Measurements from ENCODE around the gene NR2F1-AS1. TPM values are rescaled to one million over a fixed set of nuclear protein-coding genes. Genes with fewer than 3 reads are reported as not detected.

Gene NR2F1-AS1
- total RNA-seq, 2 experiments from 2014 or later = not detected

DNA sequence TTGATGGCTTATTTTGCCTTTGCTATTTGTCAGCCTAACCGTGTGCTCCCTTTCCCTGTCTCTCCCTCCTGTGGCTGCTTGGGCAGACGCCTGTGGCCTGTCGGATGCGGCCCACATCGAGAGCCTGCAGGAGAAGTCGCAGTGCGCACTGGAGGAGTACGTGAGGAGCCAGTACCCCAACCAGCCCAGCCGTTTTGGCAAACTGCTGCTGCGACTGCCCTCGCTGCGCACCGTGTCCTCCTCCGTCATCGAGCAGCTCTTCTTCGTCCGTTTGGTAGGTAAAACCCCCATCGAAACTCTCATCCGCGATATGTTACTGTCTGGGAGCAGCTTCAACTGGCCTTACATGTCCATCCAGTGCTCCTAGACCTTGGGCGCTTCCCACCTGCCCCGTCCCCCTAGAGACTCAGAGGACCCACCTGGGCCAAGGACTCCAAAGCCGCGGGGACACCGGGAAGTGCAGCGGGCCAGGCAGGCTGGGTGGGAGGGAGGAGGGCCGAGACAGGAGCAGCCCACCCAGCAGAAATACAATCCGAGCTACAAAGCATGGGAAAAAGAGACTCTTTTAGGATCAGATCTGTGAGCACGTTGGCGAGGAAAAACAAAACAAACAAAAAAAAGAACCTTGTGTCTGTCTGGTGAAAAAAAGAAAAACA is 12.6 kb upstream of the NR2F1-AS1 start:
- peaks cover 8% of the 10 kb centered on the region for H3K36me3 Mint-ChIP-seq (ENCODE audit: low read depth)
- H3K27ac Mint-ChIP-seq = no peak overlapping the region
- H3K9me3 Mint-ChIP-seq = peaks cover 1% of the 10 kb centered on the region
- H3K4me1 Mint-ChIP-seq (ENCODE audit: low read depth) = peaks cover 15% of the 10 kb centered on the region
- DNase-seq = no peak
- intact Hi-C loops (cut with micrococcal nuclease) = no loop called here
- CTCF ChIA-PET = interaction anchor here (1.2 kb wide), 1 partner anchor 14 kb away, joined by 4 read pairs; no protein-coding TSS in a partner anchor
- no peak overlapping the region for H3K4me3 Mint-ChIP-seq
- H3K27me3 Mint-ChIP-seq (ENCODE audit: low read depth) = peaks cover 72% of the 10 kb centered on the region

DNA sequence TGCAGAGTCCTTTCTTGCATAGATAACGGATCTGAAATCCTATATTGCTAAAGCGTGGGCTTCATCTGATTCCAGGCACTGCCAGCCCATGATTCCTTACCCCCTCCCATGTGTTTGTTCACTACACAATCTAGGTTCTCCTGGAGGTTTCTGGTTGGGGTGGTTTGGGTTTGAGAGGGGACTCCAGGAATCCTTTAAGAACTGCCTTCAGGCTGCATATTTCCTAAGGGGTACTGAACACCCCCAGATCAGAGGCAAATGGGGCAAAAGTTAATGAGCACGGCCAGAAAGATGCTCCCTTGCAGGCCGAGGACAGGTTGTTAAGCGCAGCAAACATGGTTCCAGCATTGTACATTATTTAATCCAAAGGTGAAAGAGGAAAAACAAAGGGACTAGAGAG is 11.9 kb upstream of the NR2F1-AS1 start:
- Mint-ChIP-seq H3K4me1 (ENCODE audit: low read depth) (peaks cover 19% of the 10 kb centered on the region), H3K36me3 (ENCODE audit: low read depth) (peaks cover 8% of the 10 kb centered on the region), H3K27ac (no peak overlapping the region), H3K27me3 (ENCODE audit: low read depth) (peaks cover 73% of the 10 kb centered on the region), H3K9me3 (peaks cover 1% of the 10 kb centered on the region), H3K4me3 (no peak overlapping the region)
- intact Hi-C loops (cut with micrococcal nuclease) = no loop called here
- CTCF ChIA-PET = interaction anchor here (1.2 kb wide), 1 partner anchor 15 kb away, joined by 4 read pairs; no protein-coding TSS in a partner anchor
- no peak for DNase-seq

DNA sequence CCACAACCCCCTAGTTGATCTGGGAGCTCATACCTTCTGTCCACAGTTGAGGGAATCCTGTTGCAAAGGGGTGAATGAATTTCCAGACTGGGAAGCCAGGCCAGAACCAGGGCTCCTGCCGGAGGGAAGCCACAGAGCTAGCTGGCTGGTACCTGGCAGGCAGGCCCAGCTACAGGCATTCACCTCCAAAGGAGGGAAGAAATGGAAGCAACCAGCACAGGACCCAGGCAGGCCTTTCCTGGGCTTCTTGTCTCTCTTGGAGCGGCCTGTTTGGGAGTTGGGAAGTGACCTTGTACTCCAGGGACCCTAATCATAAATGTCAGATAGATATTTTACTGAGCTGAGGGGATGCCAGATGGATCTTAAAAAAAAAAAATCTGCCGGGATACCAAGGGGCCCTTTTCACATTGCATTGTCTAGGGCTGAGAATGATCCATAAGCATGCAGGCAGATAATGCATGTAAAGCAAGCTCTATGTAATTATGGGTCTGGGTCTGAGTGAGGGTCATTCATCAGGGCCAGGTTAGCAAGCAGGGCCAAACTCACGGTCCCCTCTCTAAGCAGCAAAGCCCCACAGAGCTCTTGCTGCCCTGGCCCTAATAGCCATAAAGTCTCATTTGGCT is 10.4 kb upstream of the NR2F1-AS1 start:
- no peak overlapping the region for H3K27ac Mint-ChIP-seq
- intact Hi-C loops (cut with micrococcal nuclease) = no loop called here
- no peak overlapping the region for H3K4me3 Mint-ChIP-seq
- H3K36me3 Mint-ChIP-seq (ENCODE audit: low read depth) = peaks cover 13% of the 10 kb centered on the region
- no peak for DNase-seq
- H3K9me3 Mint-ChIP-seq = peaks cover 3% of the 10 kb centered on the region
- CTCF ChIA-PET = interaction anchor here (0.6 kb wide), 3 partner anchors 8 to 505 kb away, joined by 3 to 4 read pairs (median 3); no protein-coding TSS in a partner anchor
- H3K27me3 Mint-ChIP-seq (ENCODE audit: low read depth) = peaks cover 77% of the 10 kb centered on the region
- H3K4me1 Mint-ChIP-seq (ENCODE audit: low read depth) = peaks cover 29% of the 10 kb centered on the region

DNA sequence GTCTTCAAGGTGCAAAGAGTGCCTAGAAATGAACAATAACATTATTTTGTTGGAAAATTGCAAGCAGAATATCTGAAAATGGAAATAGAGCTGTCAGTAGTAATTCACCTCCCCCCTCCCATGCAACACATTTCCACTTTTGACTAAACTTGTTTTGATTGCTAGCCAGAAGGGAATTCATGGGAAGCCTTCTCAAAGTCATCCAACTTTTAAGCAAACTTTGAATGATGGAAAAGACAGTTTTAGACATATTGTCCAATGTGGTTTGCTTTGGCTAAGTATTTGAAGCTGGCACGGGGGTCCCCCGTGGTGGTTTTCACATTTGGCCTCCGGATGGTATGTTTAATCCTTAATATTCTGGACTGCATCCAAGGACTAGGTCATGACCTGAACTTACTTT is 9.5 kb upstream of the NR2F1-AS1 start:
- CTCF ChIA-PET = no interaction called here
- intact Hi-C loops (cut with micrococcal nuclease) = no loop called here
- H3K4me3 Mint-ChIP-seq = no peak overlapping the region
- no peak overlapping the region for H3K27ac Mint-ChIP-seq
- peaks cover 32% of the 10 kb centered on the region for H3K4me1 Mint-ChIP-seq (ENCODE audit: low read depth)
- peaks cover 10% of the 10 kb centered on the region for H3K36me3 Mint-ChIP-seq (ENCODE audit: low read depth)
- H3K27me3 Mint-ChIP-seq (ENCODE audit: low read depth) = peaks cover 76% of the 10 kb centered on the region
- no peak for DNase-seq
- peaks cover 3% of the 10 kb centered on the region for H3K9me3 Mint-ChIP-seq

DNA sequence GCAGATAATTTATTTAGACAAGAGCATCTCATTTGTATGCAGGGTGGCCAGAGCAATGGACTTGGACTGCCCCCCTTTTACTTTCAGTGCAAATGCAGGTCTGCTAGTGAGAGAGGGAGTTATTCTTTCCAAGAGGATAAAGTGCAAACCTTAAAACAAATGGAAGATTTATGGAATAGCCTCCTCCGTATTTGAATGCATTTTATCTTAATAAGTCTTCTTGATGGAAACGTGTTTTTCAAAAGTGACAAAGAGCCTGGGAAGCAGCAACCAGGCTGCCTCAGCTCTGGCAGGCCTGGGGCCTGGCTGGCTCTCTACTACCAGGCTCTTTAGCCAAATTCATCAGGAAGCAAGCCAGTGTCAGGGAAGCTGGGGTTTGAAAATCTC is 8.8 kb upstream of the NR2F1-AS1 start:
- H3K27me3 Mint-ChIP-seq (ENCODE audit: low read depth) = peaks cover 73% of the 10 kb centered on the region
- H3K9me3 Mint-ChIP-seq = peaks cover 3% of the 10 kb centered on the region
- peaks cover 30% of the 10 kb centered on the region for H3K4me1 Mint-ChIP-seq (ENCODE audit: low read depth)
- CTCF ChIA-PET = interaction anchor here (1.1 kb wide), 1 partner anchor 16 kb away, joined by 3 read pairs; no protein-coding TSS in a partner anchor
- H3K36me3 Mint-ChIP-seq (ENCODE audit: low read depth) = peaks cover 10% of the 10 kb centered on the region
- DNase-seq = no peak
- no peak overlapping the region for H3K4me3 Mint-ChIP-seq
- intact Hi-C loops (cut with micrococcal nuclease) = loop anchor here (1.0 to 10.0 kb wide), 3 partner anchors 12 to 1945 kb away; no protein-coding TSS in a partner anchor
- H3K27ac Mint-ChIP-seq = no peak overlapping the region

DNA sequence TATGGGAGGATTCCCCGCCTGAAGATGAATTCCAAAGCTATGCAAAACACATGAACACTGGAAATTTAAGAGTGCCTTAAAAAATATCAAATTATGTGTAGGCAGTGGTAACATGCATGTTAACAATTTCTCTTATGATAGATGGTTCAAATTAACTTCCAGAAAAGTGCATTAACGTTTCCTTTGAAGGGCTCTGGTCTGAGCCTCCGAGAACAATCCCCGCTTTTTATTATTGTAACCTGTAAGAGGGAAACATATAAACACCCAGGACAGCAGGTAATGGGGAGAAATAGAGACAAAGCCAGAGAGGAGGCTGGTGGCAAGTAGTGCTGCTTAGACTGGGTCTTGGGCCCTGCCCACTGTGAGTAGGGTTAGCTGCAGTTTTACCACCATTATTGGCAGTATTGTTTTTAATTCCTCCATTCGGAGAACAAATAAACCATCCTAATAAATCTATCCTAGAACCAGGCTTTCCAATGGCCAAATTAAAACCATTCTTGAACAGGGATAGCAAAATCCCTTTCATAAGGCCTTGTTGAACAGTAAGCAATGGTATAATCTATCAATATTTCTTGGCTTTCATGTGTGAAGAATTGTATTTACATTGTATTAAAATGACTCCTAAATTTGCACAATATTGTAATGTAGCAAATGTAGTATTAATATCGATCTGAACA is 8.3 kb upstream of the NR2F1-AS1 start:
- Mint-ChIP-seq H3K27ac (no peak overlapping the region), H3K9me3 (peaks cover 3% of the 10 kb centered on the region), H3K4me1 (ENCODE audit: low read depth) (peaks cover 30% of the 10 kb centered on the region), H3K36me3 (ENCODE audit: low read depth) (peaks cover 10% of the 10 kb centered on the region), H3K4me3 (no peak overlapping the region), H3K27me3 (ENCODE audit: low read depth) (peaks cover 68% of the 10 kb centered on the region)
- intact Hi-C loops (cut with micrococcal nuclease) = loop anchor here (1.0 to 10.0 kb wide), 3 partner anchors 13 to 1944 kb away; no protein-coding TSS in a partner anchor
- CTCF ChIA-PET = interaction anchor here (1.1 kb wide), 1 partner anchor 17 kb away, joined by 3 read pairs; no protein-coding TSS in a partner anchor
- DNase-seq = no peak

DNA sequence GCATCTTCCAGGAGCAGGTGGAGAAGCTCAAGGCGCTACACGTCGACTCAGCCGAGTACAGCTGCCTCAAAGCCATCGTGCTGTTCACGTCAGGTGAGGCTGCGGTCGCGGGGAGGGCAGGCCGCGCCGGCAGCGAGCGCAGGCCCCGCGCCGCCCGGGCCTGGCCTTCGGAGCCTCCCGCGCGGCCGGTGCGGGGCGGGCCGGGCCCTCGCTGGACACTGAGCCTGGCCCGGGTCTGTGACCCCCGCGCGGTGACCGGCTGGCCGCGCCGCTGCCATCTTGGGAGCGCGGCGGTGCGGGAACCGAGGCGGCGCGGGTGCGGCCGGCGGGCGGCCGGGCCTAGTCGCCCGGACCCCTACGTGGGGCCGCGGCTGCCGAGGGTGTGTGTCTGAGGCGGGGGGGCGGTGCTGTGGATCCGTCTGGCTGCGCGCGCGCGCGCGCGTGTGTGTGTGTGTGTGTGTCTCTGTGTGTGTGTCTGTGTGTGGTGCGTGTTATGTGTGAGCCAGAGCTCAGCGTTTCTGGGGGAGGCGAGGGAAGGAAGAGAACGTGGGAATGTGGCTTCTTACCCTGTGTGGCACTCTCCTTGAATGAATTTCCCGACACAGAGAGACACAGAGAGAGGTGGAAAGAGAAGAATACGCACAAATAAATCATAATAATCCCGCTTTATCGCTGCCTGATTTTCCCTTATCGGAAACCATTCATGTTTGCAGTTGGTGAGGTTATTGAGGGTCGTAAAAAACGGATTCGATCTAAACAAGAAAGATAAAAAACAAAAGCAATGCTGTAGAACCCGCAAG is 7.5 kb upstream of the NR2F1-AS1 start:
- CTCF ChIA-PET = interaction anchor here (1.1 kb wide), 1 partner anchor 17 kb away, joined by 3 read pairs; no protein-coding TSS in a partner anchor
- Mint-ChIP-seq H3K27ac (no peak overlapping the region), H3K27me3 (ENCODE audit: low read depth) (peaks cover 64% of the 10 kb centered on the region), H3K4me3 (peak overlapping the region; percentile 22), H3K9me3 (peaks cover 3% of the 10 kb centered on the region), H3K4me1 (ENCODE audit: low read depth) (peaks cover 27% of the 10 kb centered on the region), H3K36me3 (ENCODE audit: low read depth) (peaks cover 8% of the 10 kb centered on the region)
- intact Hi-C loops (cut with micrococcal nuclease) = loop anchor here (1.0 to 10.0 kb wide), 3 partner anchors 14 to 1944 kb away; no protein-coding TSS in a partner anchor
- no peak for DNase-seq

DNA sequence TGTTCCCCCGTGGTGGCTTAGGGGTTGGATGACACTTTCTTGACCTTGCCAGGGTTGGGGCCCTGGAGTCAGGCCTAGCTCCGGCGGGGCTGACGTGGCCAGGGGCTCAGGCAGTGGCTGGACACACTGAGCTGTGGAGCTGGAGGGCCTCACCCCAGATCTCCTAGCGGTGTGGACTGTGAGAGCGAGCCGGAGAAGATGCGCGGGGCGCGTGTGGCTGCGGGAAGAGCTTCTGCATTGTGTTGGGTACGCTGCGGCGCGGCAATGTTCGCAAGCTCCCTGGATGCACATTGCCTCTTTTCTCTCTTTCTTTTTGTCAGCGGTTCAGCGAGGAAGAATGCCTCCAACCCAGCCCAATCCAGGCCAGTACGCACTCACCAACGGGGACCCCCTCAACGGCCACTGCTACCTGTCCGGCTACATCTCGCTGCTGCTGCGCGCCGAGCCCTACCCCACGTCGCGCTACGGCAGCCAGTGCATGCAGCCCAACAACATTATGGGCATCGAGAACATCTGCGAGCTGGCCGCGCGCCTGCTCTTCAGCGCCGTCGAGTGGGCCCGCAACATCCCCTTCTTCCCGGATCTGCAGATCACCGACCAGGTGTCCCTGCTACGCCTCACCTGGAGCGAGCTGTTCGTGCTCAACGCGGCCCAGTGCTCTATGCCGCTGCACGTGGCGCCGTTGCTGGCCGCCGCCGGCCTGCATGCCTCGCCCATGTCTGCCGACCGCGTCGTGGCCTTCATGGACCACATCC is 6.8 kb upstream of the NR2F1-AS1 start:
- no peak overlapping the region for H3K27ac Mint-ChIP-seq
- CTCF ChIA-PET = interaction anchor here (1.3 to 1.9 kb wide), 2 partner anchors 15 to 16 kb away, joined by 3 to 7 read pairs; no protein-coding TSS in a partner anchor
- intact Hi-C loops (cut with micrococcal nuclease) = loop anchor here (10.0 kb wide), 2 partner anchors 937 to 1943 kb away; no protein-coding TSS in a partner anchor
- DNase-seq = no peak
- H3K36me3 Mint-ChIP-seq (ENCODE audit: low read depth) = peaks cover 8% of the 10 kb centered on the region
- peaks cover 3% of the 10 kb centered on the region for H3K9me3 Mint-ChIP-seq
- H3K27me3 Mint-ChIP-seq (ENCODE audit: low read depth) = peaks cover 59% of the 10 kb centered on the region
- H3K4me1 Mint-ChIP-seq (ENCODE audit: low read depth) = peaks cover 27% of the 10 kb centered on the region
- H3K4me3 Mint-ChIP-seq = no peak overlapping the region

DNA sequence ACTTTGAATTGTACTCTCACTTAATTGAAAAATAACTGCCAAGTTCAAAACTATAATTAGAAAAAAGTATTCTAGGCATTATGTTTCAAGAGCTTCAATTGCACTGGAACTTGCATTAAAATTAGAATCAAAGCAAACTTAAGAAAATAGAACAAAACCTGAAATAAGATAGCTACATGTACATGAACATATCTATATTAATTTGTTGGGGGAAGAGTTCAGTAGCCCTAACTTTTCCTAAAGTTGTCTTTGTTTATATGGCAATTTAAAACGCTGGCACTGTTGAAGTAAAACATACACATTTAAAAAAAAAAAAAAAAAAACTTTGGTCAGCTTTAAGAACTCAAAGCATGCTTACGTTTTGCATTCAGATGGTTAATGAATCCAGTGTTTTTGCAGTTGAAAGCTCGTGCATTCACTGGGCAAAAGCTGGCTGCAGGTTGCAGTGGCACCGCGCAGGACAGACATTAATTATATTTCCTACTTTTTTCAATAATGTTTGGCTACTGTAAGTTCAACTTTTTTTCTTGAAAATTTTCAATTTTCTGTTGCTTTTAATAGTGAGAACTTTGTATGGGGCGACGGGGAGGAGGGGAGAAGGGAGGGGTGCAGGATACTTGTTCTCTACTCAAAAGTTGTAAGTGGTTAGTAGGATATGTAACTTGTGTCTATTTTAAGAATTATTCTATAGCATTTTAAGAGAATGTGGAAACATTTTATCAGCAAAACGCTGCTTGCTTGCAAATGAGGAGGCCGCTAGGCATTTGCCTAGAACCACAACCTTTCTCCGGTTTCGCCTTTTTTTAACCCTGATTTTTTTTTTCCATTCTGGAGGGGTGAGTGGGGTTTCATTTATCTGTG is 5.9 kb upstream of the NR2F1-AS1 start:
- H3K36me3 Mint-ChIP-seq (ENCODE audit: low read depth) = peaks cover 8% of the 10 kb centered on the region
- H3K27me3 Mint-ChIP-seq (ENCODE audit: low read depth) = peaks cover 55% of the 10 kb centered on the region
- no peak overlapping the region for H3K4me3 Mint-ChIP-seq
- intact Hi-C loops (cut with micrococcal nuclease) = loop anchor here (10.0 kb wide), 2 partner anchors 938 to 1942 kb away; no protein-coding TSS in a partner anchor
- CTCF ChIA-PET = interaction anchor here (0.7 to 2.0 kb wide), 8 partner anchors 9 to 214 kb away, joined by 3 to 9 read pairs (median 6); no protein-coding TSS in a partner anchor
- peaks cover 27% of the 10 kb centered on the region for H3K4me1 Mint-ChIP-seq (ENCODE audit: low read depth)
- no peak overlapping the region for H3K27ac Mint-ChIP-seq
- peaks cover 3% of the 10 kb centered on the region for H3K9me3 Mint-ChIP-seq
- DNase-seq = no peak

DNA sequence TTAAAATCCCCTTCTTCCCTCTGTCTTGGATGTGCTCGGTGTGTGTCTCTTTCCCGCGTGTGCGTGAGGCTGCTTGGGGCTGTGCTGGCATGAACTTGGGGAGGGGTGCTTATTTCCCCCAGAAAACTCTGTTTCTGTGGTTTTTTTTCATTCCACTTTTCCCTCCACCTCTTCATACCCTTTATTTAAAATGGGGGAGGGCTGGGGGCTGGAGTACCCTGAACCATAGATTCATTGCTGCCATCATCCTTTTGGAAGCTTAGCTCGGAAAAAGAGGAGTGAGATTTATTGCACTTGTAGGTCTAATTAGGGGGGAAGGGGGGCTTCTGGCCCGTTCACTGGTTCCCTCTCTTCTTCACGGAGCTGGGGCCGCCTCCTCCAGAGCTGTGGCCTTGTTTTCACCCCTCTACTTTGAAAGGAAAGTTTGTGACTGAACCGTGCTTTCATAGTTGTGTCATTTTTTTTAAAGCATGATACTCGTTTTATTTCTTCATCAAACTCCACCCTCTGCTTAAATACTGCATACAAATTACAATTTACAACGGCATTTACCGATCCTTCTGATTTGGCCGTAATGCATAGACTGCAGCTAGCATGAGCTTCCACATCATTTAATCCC is 4.9 kb upstream of the NR2F1-AS1 start:
- Mint-ChIP-seq H3K4me3 (peak overlapping the region; percentile 65), H3K36me3 (ENCODE audit: low read depth) (peaks cover 8% of the 10 kb centered on the region), H3K9me3 (peaks cover 3% of the 10 kb centered on the region), H3K27me3 (ENCODE audit: low read depth) (peaks cover 46% of the 10 kb centered on the region), H3K4me1 (ENCODE audit: low read depth) (peaks cover 28% of the 10 kb centered on the region), H3K27ac (no peak overlapping the region)
- no peak for DNase-seq
- CTCF ChIA-PET = interaction anchor here (0.9 to 2.0 kb wide), 5 partner anchors 10 to 215 kb away, joined by 3 to 9 read pairs (median 7); no protein-coding TSS in a partner anchor
- intact Hi-C loops (cut with micrococcal nuclease) = loop anchor here (2.0 to 10.0 kb wide), 3 partner anchors 15 to 1941 kb away; no protein-coding TSS in a partner anchor

Measured in activated naive CD4-positive, alpha-beta T cell treated with anti-CD3 and anti-CD28 coated beads for 36 hours (primary cell).